WERI-Rb-1 (cell line): ENCODE measurements around the gene RBM10.

Experiments
- DNase-seq: peaks from one replicate; pipeline ENCODE4 v3.0.0-alpha.2; 2020
- H3K27ac ChIP-seq: fragments of 250-450 bp; sonication (Bioruptor Pico); 2 replicates; pipeline ENCODE4 v1.5.1; 2020; ENCODE audit warnings: mild to moderate bottlenecking, moderate library complexity
- H3K27me3 ChIP-seq: fragments of 250-450 bp; sonication (Bioruptor Pico); 2 replicates; pipeline ENCODE4 v1.5.1; 2021; ENCODE audit warnings: mild to moderate bottlenecking, low read depth, moderate library complexity; ENCODE audit not compliant: insufficient read depth, severe bottlenecking
- H3K36me3 ChIP-seq: fragments of 250-450 bp; sonication (Bioruptor Pico); 2 replicates; pipeline ENCODE4 v1.5.1; 2020; ENCODE audit warnings: mild to moderate bottlenecking, moderate library complexity
- H3K4me3 ChIP-seq: 2 replicates; pipeline ENCODE4 v1.5.1; 2011; ENCODE audit warnings: low read depth, mild to moderate bottlenecking, control low read depth, low read length
- H3K9me3 ChIP-seq: fragments of 250-450 bp; sonication (Bioruptor Pico); 2 replicates; pipeline ENCODE4 v1.5.1; 2021; ENCODE audit warnings: mild to moderate bottlenecking, moderate library complexity; ENCODE audit not compliant: severe bottlenecking
- CTCF ChIP-seq: IDR thresholded peaks from 2 replicates; pipeline ENCODE4 v1.5.1; 2011; ENCODE audit warnings: low read depth, mild to moderate bottlenecking, control low read depth, inconsistent platforms, low read length

RBM10 gene

GRCh38 chrX:47226071-47226470 is 81.0 kb downstream of the RBM10 start:
- no peaks in the 10 kb centered on the region for H3K9me3 ChIP-seq
- no peak for TF ChIP-seq CTCF
- H3K36me3 ChIP-seq = peaks cover 74% of the 10 kb centered on the region

GRCh38 chrX:47226531-47227333 is 81.7 kb downstream of the RBM10 start:
- Histone ChIP-seq H3K9me3 (no peaks in the 10 kb centered on the region), H3K27me3 (no peaks in the 10 kb centered on the region), H3K27ac (no peak overlapping the region), H3K36me3 (peaks cover 67% of the 10 kb centered on the region), H3K4me3 (no peak overlapping the region)
- no peak for TF ChIP-seq CTCF
- DNase-seq = no peak

More at GRCh38 chrX:47226071-47226470, 81.0 kb downstream of the RBM10 start:
- no peak for DNase-seq
- Histone ChIP-seq H3K27ac (no peak overlapping the region), H3K27me3 (no peaks in the 10 kb centered on the region), H3K4me3 (no peak overlapping the region)

GRCh38 chrX:47227334-47227583 is 82.2 kb downstream of the RBM10 start:
- Histone ChIP-seq H3K9me3 (no peaks in the 10 kb centered on the region), H3K27ac (no peak overlapping the region), H3K4me3 (no peak overlapping the region), H3K27me3 (no peaks in the 10 kb centered on the region), H3K36me3 (peaks cover 62% of the 10 kb centered on the region)
- no peak for DNase-seq
- TF ChIP-seq CTCF = no peak

GRCh38 chrX:47228550-47229270 is 83.7 kb downstream of the RBM10 start:
- Histone ChIP-seq H3K27me3 (no peaks in the 10 kb centered on the region), H3K4me3 (no peak overlapping the region), H3K36me3 (peaks cover 53% of the 10 kb centered on the region), H3K27ac (no peak overlapping the region), H3K9me3 (no peaks in the 10 kb centered on the region)
- DNase-seq = no peak
- no peak for TF ChIP-seq CTCF

GRCh38 chrX:47229427-47229826 is 84.4 kb downstream of the RBM10 start:
- H3K27me3 ChIP-seq = no peaks in the 10 kb centered on the region
- no peaks in the 10 kb centered on the region for H3K9me3 ChIP-seq
- H3K4me3 ChIP-seq = no peak overlapping the region
- no peak for TF ChIP-seq CTCF
- peaks cover 48% of the 10 kb centered on the region for H3K36me3 ChIP-seq
- H3K27ac ChIP-seq = no peak overlapping the region
- no peak for DNase-seq
